ENCODE data around the gene PDE4D.

DNA sequence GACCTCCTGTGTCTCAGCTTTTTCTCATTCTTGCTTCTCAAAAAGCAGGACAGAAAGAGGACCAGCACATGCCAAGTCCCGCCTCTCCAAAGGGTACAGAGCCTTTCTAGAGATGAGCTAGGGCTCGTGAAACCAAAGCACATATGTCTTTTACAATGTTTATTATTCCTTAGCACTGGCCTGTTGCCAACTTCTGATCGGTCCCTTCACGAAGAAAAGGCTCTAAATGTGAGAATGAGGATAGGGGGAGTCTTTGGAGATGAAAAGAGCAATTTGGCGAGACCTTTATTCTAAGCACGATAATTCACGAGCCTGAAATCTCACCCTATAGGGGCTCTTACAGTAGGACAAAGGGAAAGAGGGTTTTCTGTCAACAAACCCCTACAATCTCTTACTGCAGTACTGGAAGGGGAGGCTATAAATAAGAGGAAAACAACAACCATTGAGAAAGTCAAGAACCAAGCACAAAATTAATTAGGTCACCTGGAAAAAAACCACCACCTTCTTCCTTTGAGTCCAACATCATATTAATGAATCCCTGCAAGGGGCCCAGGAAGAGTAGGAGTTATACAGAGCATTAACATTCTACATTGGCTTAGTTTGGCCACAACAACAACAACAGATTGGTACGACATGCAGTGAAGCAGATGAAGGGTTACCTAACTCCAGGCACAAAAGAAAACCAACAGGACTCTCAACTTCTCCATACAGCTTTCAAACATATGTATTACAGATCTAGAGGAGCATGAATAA, 309.5 kb downstream of the PDE4D start:
- TF ChIP-seq RARB (CRISPR knock-in tag; IDR thresholded peaks at IDR 0.05) (no peak), ARNTL (CRISPR knock-in tag; IDR thresholded peaks at IDR 0.05; ENCODE audit: borderline replicate concordance, low read depth) (no peak), TCF4 (CRISPR knock-in tag; IDR thresholded peaks at IDR 0.05; ENCODE audit: borderline replicate concordance) (no peak), ZC3H10 (CRISPR knock-in tag; IDR thresholded peaks at IDR 0.05) (no peak)

Data from SK-N-SH treated with all-trans-retinoic acid at 6 μM for 48 hours (cell line).